DMS153 (cell line): Measurements from ENCODE around the gene DHRSX.
"Not testable (repeated sequence)": the region's sequence is repeated elsewhere in the genome, so short reads cannot be mapped to it uniquely, and the experiment has no call there.

ENCODE experiments used
- DNase-seq: peaks from one replicate; lab custom pipeline; 2025; lab: John Stamatoyannopoulos, UW

Gene DHRSX

GRCh38 chrX:2519638-2520037, 18.9 kb upstream of the DHRSX start:
- not testable (repeated sequence) for DNase-seq

DNA sequence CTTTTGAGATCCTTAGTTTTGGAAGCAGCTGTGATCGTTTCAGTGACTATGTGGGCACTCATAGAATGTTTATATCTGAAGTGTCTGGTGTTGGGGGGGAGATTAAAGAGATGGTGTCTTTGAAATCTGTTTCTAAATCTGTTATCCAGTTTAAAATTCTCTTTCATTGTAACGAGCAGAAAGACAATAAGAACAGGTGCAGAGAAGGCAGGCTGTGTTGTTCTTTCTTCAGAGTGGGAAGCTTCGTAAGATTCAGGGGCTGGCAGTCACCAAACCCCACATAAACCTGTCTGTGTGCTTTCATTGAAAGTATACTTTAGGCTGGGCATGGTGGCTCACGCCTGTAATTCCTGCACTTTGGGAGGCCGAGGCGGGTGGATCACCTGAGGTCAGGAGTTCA, 16.3 kb upstream of the DHRSX start:
- no peak for DNase-seq

- DNase-seq = no peak
Measured at GRCh38 chrX:2516623-2517022, 15.8 kb upstream of the DHRSX start.

DNA sequence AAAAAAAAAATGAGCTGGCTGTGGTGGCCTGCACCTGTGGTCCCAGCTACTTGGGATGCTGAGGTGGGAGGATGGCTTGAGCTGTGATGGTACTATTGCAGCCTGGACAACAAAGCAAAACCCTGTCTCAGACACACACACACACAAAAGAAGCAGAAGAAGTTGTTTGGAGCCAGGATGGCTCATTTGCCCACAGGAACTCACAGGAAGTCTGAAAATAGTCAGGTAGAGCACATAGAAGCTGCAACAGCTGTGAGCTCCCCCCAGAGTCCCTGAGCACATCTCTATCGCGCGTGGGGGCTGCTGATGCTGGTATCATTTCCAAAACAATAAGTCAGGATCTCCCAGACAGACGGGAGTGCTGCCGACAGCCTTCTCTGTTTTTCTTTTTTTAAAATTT, 13.4 kb upstream of the DHRSX start:
- no peak for DNase-seq

- DNase-seq = no peak
Measured at GRCh38 chrX:2513121-2513664, 12.4 kb upstream of the DHRSX start.

DNA sequence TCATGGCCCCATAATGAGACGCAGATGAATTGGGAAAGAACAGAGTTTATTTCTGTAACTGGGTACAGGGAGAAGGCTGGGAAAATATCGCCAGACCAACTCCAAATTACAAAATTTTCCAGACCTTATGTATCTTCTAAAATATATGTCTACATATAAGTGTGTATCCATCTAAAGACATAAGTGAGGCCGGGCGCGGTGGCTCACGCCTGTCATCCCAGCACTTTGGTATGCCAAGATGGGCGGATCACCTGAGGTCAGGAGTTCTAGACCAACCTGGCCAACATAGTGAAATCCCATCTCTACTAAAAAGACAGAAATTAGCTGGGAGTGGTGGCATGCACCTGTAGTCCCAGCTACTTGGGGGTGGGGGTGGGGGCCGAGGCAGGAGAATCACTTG, 11.7 kb upstream of the DHRSX start:
- no peak for DNase-seq

DNA sequence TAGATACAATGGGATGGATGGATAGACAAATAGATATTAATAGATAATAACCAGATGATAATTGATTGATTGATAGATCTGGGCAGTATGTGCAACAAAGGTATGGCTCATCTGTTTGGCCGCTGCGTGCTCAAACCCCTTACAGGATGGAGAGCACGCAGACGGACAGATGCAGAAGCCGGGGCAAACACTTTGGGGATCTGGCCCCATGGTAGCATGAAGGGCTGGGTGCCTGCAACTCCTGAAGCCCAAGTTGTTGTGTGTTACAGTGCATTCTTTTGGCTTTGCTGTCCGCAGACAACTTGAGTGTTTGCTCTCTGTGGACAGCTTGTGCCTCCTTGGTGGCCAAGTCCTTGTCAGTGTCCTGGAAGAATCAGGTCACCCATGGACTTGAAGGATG, 10.6 kb upstream of the DHRSX start:
- no peak for DNase-seq

DNA sequence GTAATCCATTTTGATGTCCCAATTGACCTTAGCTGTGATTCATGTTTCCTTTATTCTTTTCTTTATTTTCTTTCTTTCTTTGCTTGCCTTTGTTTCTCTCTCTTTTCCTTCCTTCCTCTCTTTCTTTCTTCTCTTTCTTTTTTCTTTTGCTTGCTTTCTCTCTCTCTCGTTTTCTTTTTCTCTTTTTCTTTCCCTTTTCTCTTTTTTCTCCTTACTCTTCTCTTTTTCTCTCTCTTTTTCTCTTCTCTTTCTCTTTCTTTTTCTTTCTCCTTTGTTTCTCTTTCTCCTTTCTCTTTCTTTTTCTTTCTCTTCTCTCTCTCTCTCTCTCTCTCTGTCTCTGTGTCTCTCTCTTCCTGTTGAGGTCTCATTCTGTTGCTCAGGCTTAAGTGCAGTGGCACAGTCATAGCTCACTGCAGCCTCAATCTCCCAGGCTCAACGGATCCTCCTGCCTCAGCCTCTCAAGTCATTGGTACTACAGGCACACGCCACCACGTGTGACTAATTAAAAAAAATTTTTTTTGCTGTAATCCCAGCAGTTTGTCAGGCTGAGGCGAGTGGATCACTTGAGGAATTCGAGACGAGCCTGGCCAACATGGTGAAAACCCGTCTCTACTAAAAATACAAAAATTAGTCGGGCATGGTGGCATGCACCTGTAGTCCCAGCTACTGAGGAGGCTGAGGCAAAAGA, 8.0 kb upstream of the DHRSX start:
- no peak for DNase-seq

- no peak for DNase-seq
Measured at GRCh38 chrX:2507904-2508627, 7.3 kb upstream of the DHRSX start.

DNA sequence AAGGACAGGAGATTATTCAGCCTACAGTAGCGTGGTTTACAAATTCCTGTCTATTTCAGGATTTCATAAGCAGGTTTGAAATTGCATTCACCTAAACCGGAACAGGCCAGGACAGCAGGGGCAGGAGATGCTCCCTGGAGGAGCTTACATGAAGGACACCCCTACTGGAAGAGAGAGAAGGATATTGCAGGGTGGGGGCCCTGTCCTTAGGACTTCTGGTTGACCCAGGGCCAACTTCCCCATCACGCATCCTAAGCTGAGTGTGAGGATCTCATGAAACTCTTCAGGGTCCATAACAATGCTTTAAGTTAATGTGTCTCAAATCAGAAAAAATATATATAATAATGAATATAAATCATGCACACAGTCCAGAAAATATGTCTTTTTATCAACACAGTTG, 6.4 kb upstream of the DHRSX start:
- no peak for DNase-seq

- not testable (repeated sequence) for DNase-seq
Measured at GRCh38 chrX:2505341-2505740, 4.6 kb upstream of the DHRSX start.

- DNase-seq = no peak
Measured at GRCh38 chrX:2504706-2505332, 4.0 kb upstream of the DHRSX start.

- no peak for DNase-seq
Measured at GRCh38 chrX:2503591-2504500, 3.1 kb upstream of the DHRSX start.

DNA sequence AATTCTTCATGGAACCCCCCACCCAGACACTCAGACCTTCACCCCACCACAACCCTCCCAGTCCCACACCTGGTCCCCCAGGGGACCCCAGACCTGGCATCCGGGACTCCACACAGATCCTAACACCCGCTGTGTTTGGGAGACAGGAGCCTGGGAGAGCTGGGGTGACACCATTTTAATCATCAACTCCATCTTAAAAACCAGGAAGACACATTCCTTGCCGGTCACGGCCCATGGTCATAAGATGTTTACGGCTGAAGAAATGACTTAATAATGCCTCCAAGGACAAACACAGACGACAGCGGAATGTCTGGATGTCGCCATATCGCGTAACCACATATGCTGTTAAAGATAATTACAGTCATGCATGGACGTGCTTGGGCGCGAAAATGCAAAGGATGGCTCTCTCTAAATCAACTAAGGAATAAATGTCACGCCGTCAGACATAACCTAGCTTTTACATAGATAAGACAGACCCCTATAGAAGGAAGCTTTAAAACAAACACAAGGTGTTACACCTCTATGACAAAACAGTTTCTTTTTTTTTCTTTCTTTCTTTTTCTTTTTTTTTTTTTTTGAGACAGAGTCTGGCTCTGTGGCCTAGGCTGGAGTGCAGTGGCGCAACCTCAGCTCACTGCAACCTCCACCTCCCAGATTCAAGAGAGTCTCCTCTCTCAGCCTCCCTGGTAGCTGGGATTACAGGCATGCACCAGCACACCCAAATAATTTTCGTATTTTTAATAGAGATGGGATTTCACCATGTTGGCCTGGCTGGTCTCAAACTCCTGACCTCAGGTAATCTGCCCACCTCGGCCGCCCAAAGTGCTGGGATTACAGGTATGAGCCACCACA, 2.1 kb upstream of the DHRSX start:
- DNase-seq = no peak

GRCh38 chrX:2502120-2502667, 1.4 kb upstream of the DHRSX start:
- DNase-seq = no peak

DNA sequence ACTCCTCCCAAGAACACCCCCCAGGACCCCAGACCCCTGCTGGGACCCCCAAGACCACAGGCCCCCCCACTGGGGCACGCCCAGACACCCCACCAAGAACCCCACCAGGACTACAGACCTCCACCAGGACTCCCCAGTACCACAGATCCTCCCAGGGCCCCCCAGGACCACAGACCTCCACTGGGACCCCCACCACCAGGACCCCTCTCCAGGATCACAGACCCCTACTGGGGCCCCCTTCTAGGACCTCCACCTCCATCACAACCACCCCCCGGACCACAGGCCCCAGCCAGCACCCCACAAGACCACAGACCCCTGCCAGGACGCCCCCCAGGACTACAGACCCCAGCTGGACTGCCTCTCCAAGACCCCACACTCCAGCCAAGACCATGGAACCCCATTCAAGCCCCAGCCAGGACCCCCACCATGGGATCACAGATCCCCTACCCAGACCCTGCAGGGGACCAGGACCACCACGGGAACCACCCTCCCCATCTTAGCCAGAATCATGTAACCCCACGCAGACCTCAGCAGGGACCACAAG, 855 bp upstream of the DHRSX start:
- DNase-seq = no peak

- no peak for DNase-seq
Measured at GRCh38 chrX:2500091-2500802, 529 bp downstream of the DHRSX start.

DNA sequence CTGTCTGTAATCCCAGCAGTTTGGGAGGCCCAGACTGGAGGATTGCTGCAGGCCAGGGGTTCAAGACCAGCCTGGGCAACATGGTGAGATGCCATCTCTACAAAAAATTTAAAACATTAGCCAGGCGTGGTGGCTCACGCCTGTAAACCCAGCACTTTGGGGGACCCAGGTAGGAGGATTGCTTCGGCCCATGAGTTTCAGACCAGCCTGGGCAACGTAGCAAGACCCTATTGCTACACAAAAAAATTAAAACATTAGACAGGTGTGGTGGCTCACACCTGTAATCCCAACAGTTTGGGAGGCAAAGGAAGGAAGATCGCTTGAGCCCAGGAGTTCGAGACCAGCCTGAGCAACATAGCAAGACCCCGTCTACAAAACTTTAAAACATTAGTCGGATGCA, 1.3 kb downstream of the DHRSX start:
- DNase-seq = no peak

- no peak for DNase-seq
Measured at GRCh38 chrX:2498781-2499302, 1.9 kb downstream of the DHRSX start.
